Large intestine (tissue), 3 donors: Measurements from ENCODE around the gene LGALS3. TPM values are rescaled to one million over a fixed set of nuclear protein-coding genes. Genes with fewer than 3 reads are reported as not detected.

Experiments used
- DNase-seq, 2 donors: peaks; one replicate each; pipeline versions ENCODE4 v3.0.0 to v3.0.0-alpha.2; 2013
- H3K27ac ChIP-seq: one replicate; pipeline ENCODE4 v1.5.1; 2013; ENCODE audit warnings: low read length
- H3K27me3 ChIP-seq: 2 replicates; pipeline ENCODE4 v1.6.1; 2013; ENCODE audit warnings: low read length; ENCODE audit not compliant: control insufficient read depth, insufficient read depth
- H3K36me3 ChIP-seq: 2 replicates; pipeline ENCODE4 v1.6.1; 2013; ENCODE audit warnings: low read length; ENCODE audit not compliant: control insufficient read depth, insufficient read depth
- H3K4me1 ChIP-seq: one replicate; pipeline ENCODE4 v1.6.1; 2013; ENCODE audit warnings: low read length; ENCODE audit not compliant: control insufficient read depth, insufficient read depth
- H3K4me3 ChIP-seq: one replicate; pipeline ENCODE4 v1.5.1; 2013; ENCODE audit warnings: low read length
- H3K9me3 ChIP-seq: one replicate; pipeline ENCODE4 v1.6.1; 2013; ENCODE audit warnings: mild to moderate bottlenecking, low read depth, low read length, moderate library complexity; ENCODE audit not compliant: control insufficient read depth
- WGBS: methylation state at CpG from one replicate; pipeline ENCODE4 v1.1.5; 2013; ENCODE audit warnings: low lambda C conversion rate; ENCODE audit not compliant: insufficient coverage; 5-methylcytosine and 5-hydroxymethylcytosine counted together
- polyA plus RNA-seq: library from polyadenylated mRNA; unstranded; fragments of 120-200 nt; gene quantifications from one replicate; pipeline ENCODE4 v1.2.1, GENCODE V29; 2013

LGALS3 gene
- polyA plus RNA-seq, 1 donor, result 873 TPM

GRCh38 chr14:55128386-55129085 lies 516 bp upstream of the LGALS3 start:
- Histone ChIP-seq H3K4me1 (peaks cover 44% of the 10 kb centered on the region), H3K27ac (peak overlapping the region; percentile 96), H3K27me3 (no peaks in the 10 kb centered on the region), H3K4me3 (peak overlapping the region; percentile 52), H3K9me3 (no peaks in the 10 kb centered on the region), H3K36me3 (peaks cover 16% of the 10 kb centered on the region)
- peak; percentile 89 to 98 for DNase-seq
- no CpG with 5 or more reads among the region's 20 CpGs for WGBS

GRCh38 chr14:55129428-55130195 lies 560 bp downstream of the LGALS3 start:
- peak overlapping the region; percentile 88 for H3K4me3 ChIP-seq
- WGBS, result no CpG with 5 or more reads among the region's 53 CpGs
- peak in 1 of 2 donors; percentile 60 for DNase-seq
- peaks cover 25% of the 10 kb centered on the region for H3K36me3 ChIP-seq
- H3K27ac ChIP-seq, result peak overlapping the region; percentile 96
- H3K9me3 ChIP-seq, result no peaks in the 10 kb centered on the region
- H3K27me3 ChIP-seq, result no peaks in the 10 kb centered on the region
- H3K4me1 ChIP-seq, result peaks cover 44% of the 10 kb centered on the region

DNA sequence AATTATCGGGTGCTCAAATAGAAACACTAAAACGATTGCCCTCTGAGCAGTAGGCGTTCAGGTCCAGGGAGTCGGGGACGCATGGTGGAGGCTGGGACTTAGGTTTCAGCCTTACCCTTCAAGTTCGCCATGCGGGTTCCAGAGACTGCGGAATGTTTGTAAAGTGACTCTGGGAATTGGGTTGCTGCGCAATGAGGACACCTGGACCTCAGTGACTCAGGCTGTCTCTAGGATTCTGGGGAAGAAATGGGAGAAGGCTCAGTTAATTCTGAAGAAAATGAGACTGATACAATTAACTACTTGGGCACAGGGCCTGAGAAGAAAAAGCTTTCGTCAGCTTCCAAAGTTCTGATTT lies 1.1 kb downstream of the LGALS3 start:
- Histone ChIP-seq H3K4me3 (peak overlapping the region; percentile 88), H3K36me3 (peaks cover 28% of the 10 kb centered on the region), H3K4me1 (peaks cover 44% of the 10 kb centered on the region), H3K9me3 (no peaks in the 10 kb centered on the region), H3K27me3 (no peaks in the 10 kb centered on the region), H3K27ac (peak overlapping the region; percentile 96)
- no CpG with 5 or more reads among the region's 10 CpGs for WGBS
- no peak for DNase-seq

DNA sequence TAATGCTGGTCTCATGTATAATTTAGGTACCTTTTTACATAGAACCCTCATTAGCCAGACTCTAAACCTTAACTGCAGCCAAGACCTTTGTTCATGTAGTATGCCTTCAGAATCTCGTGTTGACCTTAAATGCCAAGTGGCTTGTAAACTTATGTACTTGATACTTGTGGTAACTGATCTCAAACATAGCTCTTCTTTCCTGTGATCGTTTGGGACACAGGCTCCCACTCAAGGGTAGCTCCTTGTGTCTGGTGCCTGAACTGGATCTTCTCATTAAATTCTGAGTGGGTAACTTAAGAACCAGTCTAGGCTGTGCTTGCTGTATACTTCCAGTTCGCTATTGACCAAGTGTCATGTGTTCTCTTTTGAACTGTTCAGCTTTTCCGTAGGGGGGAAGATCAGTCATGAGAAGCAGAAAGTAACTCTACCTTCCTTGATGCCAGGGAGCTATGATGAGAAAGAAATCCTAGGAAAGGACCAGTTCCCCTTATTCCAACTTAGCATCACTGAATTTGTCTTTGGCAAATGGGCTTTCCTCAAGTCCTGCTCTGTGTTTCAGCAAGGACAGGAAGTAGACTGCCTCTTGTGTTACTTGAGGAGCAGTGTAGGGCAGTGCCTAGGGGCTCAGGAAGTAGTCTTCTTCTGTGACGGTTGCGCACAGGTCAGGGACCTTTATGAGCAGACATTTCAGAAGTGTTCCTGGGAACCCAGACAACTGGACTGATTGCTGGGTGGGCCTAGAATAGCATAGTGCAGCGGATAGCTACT lies 2.5 kb downstream of the LGALS3 start:
- Histone ChIP-seq H3K27ac (peak overlapping the region; percentile 96), H3K27me3 (no peaks in the 10 kb centered on the region), H3K9me3 (no peaks in the 10 kb centered on the region), H3K36me3 (peaks cover 28% of the 10 kb centered on the region), H3K4me1 (peaks cover 40% of the 10 kb centered on the region), H3K4me3 (peak overlapping the region; percentile 88)
- 50% methylated on average over 1 of the region's 7 CpGs for WGBS
- DNase-seq, result peak in 1 of 2 donors; percentile 82

DNA sequence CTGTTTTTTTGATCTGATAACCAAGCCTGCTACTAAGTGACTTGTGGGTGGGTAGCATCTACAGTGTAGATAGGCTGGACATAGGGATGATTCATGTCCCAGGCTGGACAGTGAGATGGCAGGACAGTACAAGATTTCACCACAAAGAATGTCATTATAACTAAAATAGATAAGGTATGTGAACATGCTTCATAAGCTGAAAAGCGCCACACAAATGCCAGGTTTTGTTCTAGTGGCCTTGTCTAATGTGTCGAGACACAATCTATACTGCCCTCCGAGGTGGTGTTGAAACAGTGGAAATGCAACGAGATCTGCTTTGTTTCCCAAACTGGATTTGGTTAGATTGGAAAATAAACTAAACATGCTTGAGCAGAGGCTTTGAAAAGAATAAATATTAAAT lies 4.4 kb downstream of the LGALS3 start:
- H3K4me3 ChIP-seq, result peak overlapping the region; percentile 88
- H3K36me3 ChIP-seq, result peaks cover 46% of the 10 kb centered on the region
- no peaks in the 10 kb centered on the region for H3K27me3 ChIP-seq
- WGBS, result 7% methylated on average over 3 of the region's 4 CpGs
- peak overlapping the region; percentile 96 for H3K27ac ChIP-seq
- no peaks in the 10 kb centered on the region for H3K9me3 ChIP-seq
- peaks cover 46% of the 10 kb centered on the region for H3K4me1 ChIP-seq
- DNase-seq, result peak in 1 of 2 donors; percentile 53

GRCh38 chr14:55136241-55136640 lies 7.2 kb downstream of the LGALS3 start:
- Histone ChIP-seq H3K27ac (peak overlapping the region; percentile 4), H3K4me1 (peaks cover 63% of the 10 kb centered on the region), H3K4me3 (peak overlapping the region; percentile 4), H3K9me3 (no peaks in the 10 kb centered on the region), H3K27me3 (no peaks in the 10 kb centered on the region), H3K36me3 (peaks cover 66% of the 10 kb centered on the region)
- WGBS, result 33% methylated on average over 1 of the region's 3 CpGs
- DNase-seq, result no peak

DNA sequence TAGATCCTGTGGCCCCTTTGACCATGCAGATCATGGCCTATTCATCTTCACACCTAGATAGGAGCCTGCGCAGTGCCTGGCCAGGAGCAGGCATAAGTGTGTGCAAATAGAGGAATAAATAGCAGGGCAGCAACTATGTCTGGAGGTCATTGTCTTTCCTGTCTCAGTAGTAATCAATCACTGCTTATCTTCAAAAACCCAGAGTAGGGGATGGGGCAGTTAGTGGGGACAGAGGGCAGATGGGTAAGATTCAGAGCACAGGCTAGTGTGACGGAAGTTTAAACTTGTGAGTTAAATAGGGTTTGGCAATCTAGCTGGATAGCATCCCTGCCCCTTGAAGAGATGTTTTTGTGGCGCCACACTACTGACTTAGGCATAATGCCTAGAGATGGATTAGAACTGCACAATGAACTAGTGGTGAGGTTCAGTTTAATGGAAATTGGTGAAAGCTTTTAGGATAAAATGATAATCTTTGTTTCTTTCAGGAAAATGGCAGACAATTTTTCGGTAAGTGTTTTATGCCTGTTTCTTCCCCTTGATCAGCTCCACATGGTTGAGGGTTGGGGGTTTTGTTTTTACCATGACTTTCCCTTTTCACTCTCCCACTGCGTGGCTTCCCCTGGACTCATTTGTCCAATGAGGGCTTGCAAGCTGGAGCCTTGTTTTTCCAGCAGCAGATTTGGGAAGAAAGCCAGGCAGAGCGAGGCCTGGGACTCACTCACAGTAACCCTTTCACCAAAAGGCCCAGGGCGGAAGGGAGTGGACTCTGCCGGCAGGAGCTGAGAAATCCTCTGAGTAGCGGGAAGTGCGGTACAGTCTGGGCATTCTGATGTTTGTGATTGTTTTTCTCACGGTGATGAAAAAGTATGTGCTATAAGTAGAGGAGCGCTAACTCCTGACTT lies 8.1 kb downstream of the LGALS3 start:
- Histone ChIP-seq H3K4me3 (no peak overlapping the region), H3K36me3 (peaks cover 62% of the 10 kb centered on the region), H3K27me3 (no peaks in the 10 kb centered on the region), H3K4me1 (peaks cover 64% of the 10 kb centered on the region), H3K9me3 (no peaks in the 10 kb centered on the region), H3K27ac (peak overlapping the region; percentile 43)
- WGBS, result 45% methylated on average over 3 of the region's 12 CpGs
- peak in 1 of 2 donors; percentile 59 for DNase-seq

DNA sequence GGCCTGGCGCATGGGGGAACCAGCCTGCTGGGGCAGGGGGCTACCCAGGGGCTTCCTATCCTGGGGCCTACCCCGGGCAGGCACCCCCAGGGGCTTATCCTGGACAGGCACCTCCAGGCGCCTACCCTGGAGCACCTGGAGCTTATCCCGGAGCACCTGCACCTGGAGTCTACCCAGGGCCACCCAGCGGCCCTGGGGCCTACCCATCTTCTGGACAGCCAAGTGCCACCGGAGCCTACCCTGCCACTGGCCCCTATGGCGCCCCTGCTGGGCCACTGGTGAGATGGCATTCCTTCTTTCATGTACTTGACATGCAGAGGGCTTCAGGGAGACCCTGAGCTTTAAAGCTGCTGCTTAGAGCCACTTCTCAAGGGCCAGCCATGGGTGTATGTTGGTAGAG lies 9.0 kb downstream of the LGALS3 start:
- H3K27ac ChIP-seq, result peak overlapping the region; percentile 43
- no peak overlapping the region for H3K4me3 ChIP-seq
- H3K9me3 ChIP-seq, result no peaks in the 10 kb centered on the region
- H3K36me3 ChIP-seq, result peaks cover 68% of the 10 kb centered on the region
- H3K27me3 ChIP-seq, result no peaks in the 10 kb centered on the region
- WGBS, result no CpG with 5 or more reads among the region's 7 CpGs
- H3K4me1 ChIP-seq, result peaks cover 63% of the 10 kb centered on the region
- DNase-seq, result no peak

DNA sequence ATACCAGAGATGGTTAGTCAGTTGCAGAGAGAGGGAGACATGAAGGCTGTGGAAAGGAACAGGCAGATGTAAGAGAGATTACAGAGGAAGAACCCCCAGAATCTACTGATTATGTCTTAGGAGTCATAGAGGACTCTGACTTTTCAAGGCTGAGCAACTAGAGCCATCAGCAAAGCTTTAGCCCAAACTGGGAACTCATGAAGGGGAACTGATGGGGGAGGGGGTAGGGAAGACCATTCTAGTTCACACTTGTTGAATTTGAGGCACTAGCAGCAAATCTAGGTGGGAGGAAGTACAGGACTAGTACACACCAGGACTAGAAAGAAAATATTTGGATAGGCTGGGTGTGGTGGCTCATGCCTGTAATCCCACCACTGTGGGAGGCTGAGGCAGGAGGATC lies 10.1 kb downstream of the LGALS3 start:
- peak overlapping the region; percentile 14 for H3K27ac ChIP-seq
- peaks cover 70% of the 10 kb centered on the region for H3K36me3 ChIP-seq
- H3K4me3 ChIP-seq, result no peak overlapping the region
- H3K27me3 ChIP-seq, result no peaks in the 10 kb centered on the region
- H3K9me3 ChIP-seq, result no peaks in the 10 kb centered on the region
- DNase-seq, result no peak
- peaks cover 53% of the 10 kb centered on the region for H3K4me1 ChIP-seq
